ENCODE measurements around the gene TMOD1. TPM values are rescaled to one million over a fixed set of nuclear protein-coding genes. Genes with fewer than 3 reads are reported as not detected.

TMOD1 gene
- total RNA-seq, 6 donors from 2014 or later = 4.4 to 12.6 (median 8.8) TPM

DNA sequence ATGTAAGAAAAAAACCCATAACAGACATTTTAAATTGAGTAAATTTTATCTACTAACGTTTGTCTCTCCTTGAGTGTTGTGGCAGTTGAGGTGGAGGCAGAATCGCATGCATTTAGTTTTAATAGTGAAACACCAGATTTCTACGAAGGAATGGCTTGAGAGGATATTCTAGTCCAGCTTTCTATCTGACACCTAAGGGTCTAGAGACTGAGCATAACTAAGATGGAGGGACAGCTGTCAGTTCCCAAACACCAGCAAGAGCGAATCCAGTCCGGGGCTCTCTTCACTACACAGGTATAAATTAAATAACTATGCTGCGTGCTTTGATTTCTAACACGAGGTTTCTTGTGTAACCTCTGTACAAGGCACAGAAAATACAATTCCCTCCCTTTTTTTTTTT is 133.6 kb downstream of the TMOD1 start:
- H3K4me1 ChIP-seq = peaks cover 27 to 52% (median 40%) of the 10 kb centered on the region in 4 donors

GRCh38 chr9:97636903-97637302 is 135.4 kb downstream of the TMOD1 start:
- peaks cover 22 to 53% (median 33%) of the 10 kb centered on the region in 4 donors for H3K4me1 ChIP-seq

More for the DNA sequence above, 133.6 kb downstream of the TMOD1 start:
- peak overlapping the region in 1 of 4 donors; percentile 67 for H3K4me3 ChIP-seq
- TF ChIP-seq POLR2AphosphoS5 (IDR thresholded peaks at IDR 0.05) = no peak
- TF ChIP-seq CTCF (IDR thresholded peaks at IDR 0.05) = no peak
- TF ChIP-seq EP300 (IDR thresholded peaks at IDR 0.05) = no peak
- no peak for TF ChIP-seq POLR2A (IDR thresholded peaks at IDR 0.05)
- H3K27me3 ChIP-seq = no peaks in the 10 kb centered on the region
- no peaks in the 10 kb centered on the region for H3K36me3 ChIP-seq
- H3K27ac ChIP-seq = no peak overlapping the region
- WGBS, 2 donors = 75 to 78% methylated on average over 7 of the region's 7 CpGs
- ATAC-seq (ENCODE audit: low FRiP score in 2 of 2) (no peak), DNase-seq (no peak)
- no peaks in the 10 kb centered on the region for H3K9me3 ChIP-seq

DNA sequence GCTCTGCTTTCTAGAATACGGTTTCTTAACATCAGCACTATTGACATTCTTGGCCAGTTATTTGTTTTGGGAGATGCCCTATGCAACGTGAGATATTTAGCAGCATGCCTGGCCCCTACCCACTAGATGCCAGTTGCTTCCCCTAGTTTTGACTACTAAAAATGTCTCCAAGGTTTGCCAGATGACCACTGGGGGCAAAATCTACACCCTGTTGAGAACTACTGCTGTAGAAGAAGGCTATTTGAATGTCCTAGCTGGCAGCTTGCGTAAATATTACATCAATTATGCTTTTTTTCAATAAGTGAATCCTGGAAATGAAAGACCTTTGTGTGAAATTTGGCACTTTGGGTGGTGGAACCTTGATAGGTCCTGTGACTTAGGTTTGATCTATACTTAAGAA is 137.2 kb downstream of the TMOD1 start:
- no peak for ATAC-seq (ENCODE audit: low FRiP score in 2 of 2)
- TF ChIP-seq POLR2A (IDR thresholded peaks at IDR 0.05) (no peak), EP300 (IDR thresholded peaks at IDR 0.05) (no peak), POLR2AphosphoS5 (IDR thresholded peaks at IDR 0.05) (no peak), CTCF (IDR thresholded peaks at IDR 0.05) (no peak)

More at GRCh38 chr9:97636903-97637302, 135.4 kb downstream of the TMOD1 start:
- Histone ChIP-seq H3K9me3 (no peaks in the 10 kb centered on the region), H3K27me3 (no peaks in the 10 kb centered on the region), H3K27ac (no peak overlapping the region), H3K4me3 (no peak overlapping the region), H3K36me3 (peaks cover 0 to 13% (median 5%) of the 10 kb centered on the region in 4 donors)
- TF ChIP-seq CTCF (IDR thresholded peaks at IDR 0.05) = no peak
- TF ChIP-seq POLR2A (IDR thresholded peaks at IDR 0.05) = no peak
- TF ChIP-seq POLR2AphosphoS5 (IDR thresholded peaks at IDR 0.05) = no peak
- no peak for TF ChIP-seq EP300 (IDR thresholded peaks at IDR 0.05)
- DNase-seq (no peak), ATAC-seq (ENCODE audit: low FRiP score in 2 of 2) (no peak)
- 81 to 85% methylated on average over 3 of the region's 3 CpGs for WGBS, 2 donors

GRCh38 chr9:97640325-97640724 is 138.9 kb downstream of the TMOD1 start:
- Histone ChIP-seq H3K9me3 (no peaks in the 10 kb centered on the region), H3K4me3 (no peak overlapping the region), H3K27ac (no peak overlapping the region), H3K4me1 (peaks cover 12 to 35% (median 19%) of the 10 kb centered on the region in 4 donors), H3K27me3 (no peaks in the 10 kb centered on the region), H3K36me3 (peaks cover 5 to 47% (median 17%) of the 10 kb centered on the region in 4 donors)
- ATAC-seq (ENCODE audit: low FRiP score in 2 of 2) (no peak), DNase-seq (no peak)
- 63 to 75% methylated on average over 2 of the region's 2 CpGs for WGBS, 2 donors
- no peak for TF ChIP-seq EP300 (IDR thresholded peaks at IDR 0.05)
- no peak for TF ChIP-seq POLR2A (IDR thresholded peaks at IDR 0.05)
- TF ChIP-seq POLR2AphosphoS5 (IDR thresholded peaks at IDR 0.05) = no peak
- TF ChIP-seq CTCF (IDR thresholded peaks at IDR 0.05) = no peak

More for the DNA sequence above, 137.2 kb downstream of the TMOD1 start:
- no peak for DNase-seq
- no peaks in the 10 kb centered on the region for H3K9me3 ChIP-seq
- H3K27me3 ChIP-seq = no peaks in the 10 kb centered on the region
- no peak overlapping the region for H3K27ac ChIP-seq
- H3K4me3 ChIP-seq = no peak overlapping the region
- 68 to 73% methylated on average over 3 of the region's 3 CpGs for whole genome bisulfite sequencing, 2 donors
- H3K36me3 ChIP-seq = peaks cover 5 to 31% (median 12%) of the 10 kb centered on the region in 4 donors
- H3K4me1 ChIP-seq = peaks cover 19 to 46% (median 29%) of the 10 kb centered on the region in 4 donors

DNA sequence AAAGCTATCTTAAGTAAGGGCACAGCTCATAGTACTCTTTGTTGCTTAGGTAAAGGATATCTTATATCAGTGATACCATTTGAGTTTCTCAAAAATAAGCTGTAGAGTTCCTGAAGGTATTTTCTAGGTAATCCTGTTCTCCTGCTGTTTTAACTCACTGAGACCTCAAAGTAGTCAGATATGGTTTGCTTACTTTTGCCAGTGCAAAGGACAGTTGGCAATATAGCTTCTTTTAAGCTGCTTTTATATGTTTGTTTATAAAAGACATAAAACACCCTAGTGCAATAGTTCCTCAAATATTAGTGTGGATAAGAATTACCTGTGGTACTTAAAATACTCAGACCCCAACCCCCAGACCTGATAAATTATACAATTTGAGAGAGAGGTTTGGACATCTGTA is 144.3 kb downstream of the TMOD1 start:
- Histone ChIP-seq H3K27ac (no peak overlapping the region), H3K4me3 (no peak overlapping the region), H3K9me3 (no peaks in the 10 kb centered on the region), H3K4me1 (peaks cover 0 to under 1% (median 0%) of the 10 kb centered on the region in 4 donors), H3K27me3 (no peaks in the 10 kb centered on the region), H3K36me3 (peaks cover 14 to 92% (median 32%) of the 10 kb centered on the region in 4 donors)
- DNase-seq (no peak), ATAC-seq (ENCODE audit: low FRiP score in 2 of 2) (no peak)
- TF ChIP-seq POLR2A (IDR thresholded peaks at IDR 0.05) (no peak), EP300 (IDR thresholded peaks at IDR 0.05) (no peak), POLR2AphosphoS5 (IDR thresholded peaks at IDR 0.05) (no peak), CTCF (IDR thresholded peaks at IDR 0.05) (no peak)
